ENCODE measurements around the gene OR2S2.

DNA sequence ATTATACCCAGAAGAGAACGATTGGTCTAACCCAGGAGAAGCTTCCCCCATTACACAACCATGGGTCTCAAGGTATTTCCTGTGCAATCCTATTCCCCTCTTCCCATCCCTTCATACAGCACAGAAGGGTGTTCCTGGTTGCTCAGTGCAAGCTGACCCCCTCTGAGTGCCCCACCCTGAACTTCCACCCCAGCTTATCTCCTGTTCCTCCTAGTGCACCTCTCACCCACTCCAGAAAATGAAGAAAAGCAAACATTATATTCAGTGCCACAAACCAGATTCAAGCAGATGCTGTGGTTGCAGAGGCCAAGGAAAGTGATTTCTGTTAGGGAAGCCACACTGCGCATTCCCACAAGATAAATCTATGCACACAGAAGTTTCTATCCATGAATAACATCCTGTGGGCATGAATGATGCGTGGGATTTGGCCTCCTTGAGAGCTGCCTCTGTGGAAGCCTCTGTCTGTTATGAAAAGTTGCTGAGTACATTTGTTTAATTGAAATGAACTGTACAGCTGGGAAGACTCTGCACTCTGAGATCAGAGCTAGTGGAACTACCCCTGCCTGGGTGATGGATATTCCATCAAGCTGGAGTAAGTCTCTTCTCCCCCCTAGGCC is 2.2 kb upstream of the OR2S2 start:
- TF ChIP-seq, protein P1, sequence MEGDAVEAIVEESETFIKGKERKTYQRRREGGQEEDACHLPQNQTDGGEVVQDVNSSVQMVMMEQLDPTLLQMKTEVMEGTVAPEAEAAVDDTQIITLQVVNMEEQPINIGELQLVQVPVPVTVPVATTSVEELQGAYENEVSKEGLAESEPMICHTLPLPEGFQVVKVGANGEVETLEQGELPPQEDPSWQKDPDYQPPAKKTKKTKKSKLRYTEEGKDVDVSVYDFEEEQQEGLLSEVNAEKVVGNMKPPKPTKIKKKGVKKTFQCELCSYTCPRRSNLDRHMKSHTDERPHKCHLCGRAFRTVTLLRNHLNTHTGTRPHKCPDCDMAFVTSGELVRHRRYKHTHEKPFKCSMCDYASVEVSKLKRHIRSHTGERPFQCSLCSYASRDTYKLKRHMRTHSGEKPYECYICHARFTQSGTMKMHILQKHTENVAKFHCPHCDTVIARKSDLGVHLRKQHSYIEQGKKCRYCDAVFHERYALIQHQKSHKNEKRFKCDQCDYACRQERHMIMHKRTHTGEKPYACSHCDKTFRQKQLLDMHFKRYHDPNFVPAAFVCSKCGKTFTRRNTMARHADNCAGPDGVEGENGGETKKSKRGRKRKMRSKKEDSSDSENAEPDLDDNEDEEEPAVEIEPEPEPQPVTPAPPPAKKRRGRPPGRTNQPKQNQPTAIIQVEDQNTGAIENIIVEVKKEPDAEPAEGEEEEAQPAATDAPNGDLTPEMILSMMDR (IDR thresholded peaks at IDR 0.05 in 4 of 5, conservative IDR thresholded peaks at IDR 0.05 in 1 of 5), result no peak
- TF ChIP-seq POLR2A (IDR thresholded peaks at IDR 0.05), result no peak

Measured in gastrocnemius medialis (tissue), 4 donors.